Measurements from ENCODE around the gene PCLO.

DNA sequence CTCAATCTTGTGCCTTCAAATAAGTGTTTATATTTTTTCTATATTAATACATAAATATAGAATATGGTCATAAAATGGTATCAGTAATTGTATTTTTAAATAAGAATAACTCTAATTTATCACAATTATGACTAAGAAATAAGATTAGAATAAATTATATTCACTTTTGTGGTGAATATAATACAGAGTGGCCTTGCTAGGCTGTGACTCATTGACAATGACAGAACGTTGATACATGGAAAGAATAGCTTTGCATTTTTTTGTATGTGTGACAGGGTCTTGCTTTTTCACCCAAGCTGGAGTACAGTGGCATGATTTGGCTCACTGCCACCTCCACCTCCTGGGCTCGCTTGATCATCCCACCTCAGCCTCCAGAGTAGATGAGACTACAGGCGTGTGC, 47.8 kb upstream of the PCLO start:
- TF ChIP-seq, protein P1, sequence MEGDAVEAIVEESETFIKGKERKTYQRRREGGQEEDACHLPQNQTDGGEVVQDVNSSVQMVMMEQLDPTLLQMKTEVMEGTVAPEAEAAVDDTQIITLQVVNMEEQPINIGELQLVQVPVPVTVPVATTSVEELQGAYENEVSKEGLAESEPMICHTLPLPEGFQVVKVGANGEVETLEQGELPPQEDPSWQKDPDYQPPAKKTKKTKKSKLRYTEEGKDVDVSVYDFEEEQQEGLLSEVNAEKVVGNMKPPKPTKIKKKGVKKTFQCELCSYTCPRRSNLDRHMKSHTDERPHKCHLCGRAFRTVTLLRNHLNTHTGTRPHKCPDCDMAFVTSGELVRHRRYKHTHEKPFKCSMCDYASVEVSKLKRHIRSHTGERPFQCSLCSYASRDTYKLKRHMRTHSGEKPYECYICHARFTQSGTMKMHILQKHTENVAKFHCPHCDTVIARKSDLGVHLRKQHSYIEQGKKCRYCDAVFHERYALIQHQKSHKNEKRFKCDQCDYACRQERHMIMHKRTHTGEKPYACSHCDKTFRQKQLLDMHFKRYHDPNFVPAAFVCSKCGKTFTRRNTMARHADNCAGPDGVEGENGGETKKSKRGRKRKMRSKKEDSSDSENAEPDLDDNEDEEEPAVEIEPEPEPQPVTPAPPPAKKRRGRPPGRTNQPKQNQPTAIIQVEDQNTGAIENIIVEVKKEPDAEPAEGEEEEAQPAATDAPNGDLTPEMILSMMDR (IDR thresholded peaks at IDR 0.05), result no peak
- TF ChIP-seq POLR2A (IDR thresholded peaks at IDR 0.05), result no peak
